ENCODE measurements around the gene FBLN1. TPM values are rescaled to one million over a fixed set of nuclear protein-coding genes. Genes with fewer than 3 reads are reported as not detected.

Gene FBLN1
- total RNA-seq, 1 experiment from 2014 or later, result 158 TPM

- ChIA-PET POLR2A (ENCODE audit: unreplicated experiment) (no interaction called here), CTCF (no interaction called here)
- no peaks in the 10 kb centered on the region for H3K36me3 ChIP-seq (ENCODE audit: low read depth)
- intact Hi-C loops (cut with micrococcal nuclease; ENCODE audit: unreplicated experiment), result loop anchor here (10.0 kb wide), 2 partner anchors 187 to 467 kb away; no protein-coding TSS in a partner anchor
- no TSS peak for BruUV-seq (replicated peaks)
- no peak overlapping the region for H3K4me2 ChIP-seq
- no peaks in the 10 kb centered on the region for H3K27me3 ChIP-seq (ENCODE audit: insufficient read depth, low read depth)
- H2AFZ ChIP-seq, result no peak overlapping the region
- no peaks in the 10 kb centered on the region for H3K79me2 ChIP-seq (ENCODE audit: low read depth)
- H3K9me3 ChIP-seq (ENCODE audit: insufficient read depth, low read depth), result no peaks in the 10 kb centered on the region
- no peaks in the 10 kb centered on the region for H4K20me1 ChIP-seq (ENCODE audit: insufficient read depth)
- H3K4me3 ChIP-seq, result no peak overlapping the region
- peaks cover 7% of the 10 kb centered on the region; the same call in 1 of the 2 replicates for H3F3A ChIP-seq (ENCODE audit: insufficient read depth, low read depth)
- no peak overlapping the region for H3K27ac ChIP-seq
- no peak for TF ChIP-seq CTCF (conservative IDR thresholded peaks at IDR 0.05)
- no peak for TF ChIP-seq EZH2 (IDR thresholded peaks at IDR 0.05; ENCODE audit: low read depth)
- peaks cover 27% of the 10 kb centered on the region for H3K4me1 ChIP-seq (replicated peaks; ENCODE audit: insufficient read depth)
- no peak for DNase-seq
- H3K9me2 ChIP-seq (ENCODE audit: insufficient read depth), result no peaks in the 10 kb centered on the region
Observed at GRCh38 chr22:45647532-45648225, 145.0 kb downstream of the FBLN1 start.

GRCh38 chr22:45648301-45649117 lies 145.8 kb downstream of the FBLN1 start:
- Histone ChIP-seq H2AFZ (no peak overlapping the region), H3K9me3 (ENCODE audit: insufficient read depth, low read depth) (no peaks in the 10 kb centered on the region), H3K9me2 (ENCODE audit: insufficient read depth) (no peaks in the 10 kb centered on the region), H3F3A (ENCODE audit: insufficient read depth, low read depth) (no peaks in the 10 kb centered on the region; the same call in 1 of the 2 replicates), H3K27ac (no peak overlapping the region), H3K4me1 (replicated peaks; ENCODE audit: insufficient read depth) (peaks cover 19% of the 10 kb centered on the region), H3K4me2 (no peak overlapping the region), H3K4me3 (no peak overlapping the region), H4K20me1 (ENCODE audit: insufficient read depth) (no peaks in the 10 kb centered on the region), H3K27me3 (ENCODE audit: insufficient read depth, low read depth) (no peaks in the 10 kb centered on the region), H3K79me2 (ENCODE audit: low read depth) (no peaks in the 10 kb centered on the region), H3K36me3 (ENCODE audit: low read depth) (no peaks in the 10 kb centered on the region)
- no peak for DNase-seq
- intact Hi-C loops (cut with micrococcal nuclease; ENCODE audit: unreplicated experiment), result loop anchor here (10.0 kb wide), 2 partner anchors 186 to 466 kb away; no protein-coding TSS in a partner anchor
- ChIA-PET POLR2A (ENCODE audit: unreplicated experiment) (interaction anchor here (0.7 kb wide), 1 partner anchor 44 kb away, joined by 9 read pairs; no protein-coding TSS in a partner anchor), CTCF (interaction anchor here (0.6 kb wide), 1 partner anchor 273 kb away, joined by 8 read pairs; no protein-coding TSS in a partner anchor)
- no TSS peak for BruUV-seq (replicated peaks)
- TF ChIP-seq EZH2 (IDR thresholded peaks at IDR 0.05; ENCODE audit: low read depth) (no peak), CTCF (conservative IDR thresholded peaks at IDR 0.05) (no peak)

GRCh38 chr22:45649809-45650208 lies 147.1 kb downstream of the FBLN1 start:
- H3K4me2 ChIP-seq, result no peak overlapping the region
- no TSS peak for BruUV-seq (replicated peaks)
- intact Hi-C loops (cut with micrococcal nuclease; ENCODE audit: unreplicated experiment), result loop anchor here (10.0 kb wide), 2 partner anchors 185 to 465 kb away; no protein-coding TSS in a partner anchor
- no peaks in the 10 kb centered on the region for H3K36me3 ChIP-seq (ENCODE audit: low read depth)
- H4K20me1 ChIP-seq (ENCODE audit: insufficient read depth), result no peaks in the 10 kb centered on the region
- no peaks in the 10 kb centered on the region for H3K79me2 ChIP-seq (ENCODE audit: low read depth)
- POLR2A ChIA-PET (ENCODE audit: unreplicated experiment), result no interaction called here
- H3K4me1 ChIP-seq (replicated peaks; ENCODE audit: insufficient read depth), result peaks cover 17% of the 10 kb centered on the region
- no peak for TF ChIP-seq CTCF (conservative IDR thresholded peaks at IDR 0.05)
- no peak for TF ChIP-seq EZH2 (IDR thresholded peaks at IDR 0.05; ENCODE audit: low read depth)
- no peak overlapping the region for H2AFZ ChIP-seq
- H3K27me3 ChIP-seq (ENCODE audit: insufficient read depth, low read depth), result no peaks in the 10 kb centered on the region
- no peaks in the 10 kb centered on the region for H3K9me3 ChIP-seq (ENCODE audit: insufficient read depth, low read depth)
- no peaks in the 10 kb centered on the region for H3K9me2 ChIP-seq (ENCODE audit: insufficient read depth)
- no peak overlapping the region for H3K27ac ChIP-seq
- H3K4me3 ChIP-seq, result no peak overlapping the region
- no peaks in the 10 kb centered on the region; the same call in 1 of the 2 replicates for H3F3A ChIP-seq (ENCODE audit: insufficient read depth, low read depth)
- CTCF ChIA-PET, result no interaction called here
- no peak for DNase-seq

Measured in PC-9 (cell line).